ENCODE results near the gene EFCAB14.

The EFCAB14 gene

DNA sequence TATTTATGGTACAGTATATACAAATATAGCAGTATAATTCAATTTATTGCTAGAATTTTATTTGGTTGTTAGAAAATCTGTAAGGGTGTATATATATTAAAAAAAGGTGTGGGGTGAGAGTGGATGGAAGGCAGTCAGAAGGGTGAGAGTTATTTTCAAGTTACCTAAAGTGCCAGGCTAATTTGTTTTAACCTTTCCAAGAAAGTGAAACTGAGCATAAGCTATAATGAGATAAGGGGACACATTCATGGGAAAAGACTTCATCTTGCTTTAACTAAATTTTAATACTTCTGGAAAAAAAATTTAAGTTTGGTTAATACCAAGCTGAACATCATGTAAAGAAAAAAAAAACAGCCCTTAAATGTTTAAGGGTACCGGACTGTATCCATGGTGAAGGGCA, 42.4 kb downstream of the EFCAB14 start:
- TF ChIP-seq CTCF (IDR thresholded peaks at IDR 0.05; ENCODE audit: extremely low read depth, insufficient read depth, missing control alignments) = no peak
- DNase-seq (ENCODE audit: low spot score) = no peak
- in situ Hi-C loops (cut with MboI; ENCODE audit: low pct_unique_long_range_greater_than_20kb, low sequenced_read_pairs, unreplicated experiment) = no loop called here

GRCh38 chr1:46675549-46676314, 43.2 kb downstream of the EFCAB14 start:
- in situ Hi-C loops (cut with MboI; ENCODE audit: low pct_unique_long_range_greater_than_20kb, low sequenced_read_pairs, unreplicated experiment) = no loop called here
- DNase-seq (ENCODE audit: low spot score) = peak; percentile 38
- TF ChIP-seq CTCF (IDR thresholded peaks at IDR 0.05; ENCODE audit: extremely low read depth, insufficient read depth, missing control alignments) = no peak

DNA sequence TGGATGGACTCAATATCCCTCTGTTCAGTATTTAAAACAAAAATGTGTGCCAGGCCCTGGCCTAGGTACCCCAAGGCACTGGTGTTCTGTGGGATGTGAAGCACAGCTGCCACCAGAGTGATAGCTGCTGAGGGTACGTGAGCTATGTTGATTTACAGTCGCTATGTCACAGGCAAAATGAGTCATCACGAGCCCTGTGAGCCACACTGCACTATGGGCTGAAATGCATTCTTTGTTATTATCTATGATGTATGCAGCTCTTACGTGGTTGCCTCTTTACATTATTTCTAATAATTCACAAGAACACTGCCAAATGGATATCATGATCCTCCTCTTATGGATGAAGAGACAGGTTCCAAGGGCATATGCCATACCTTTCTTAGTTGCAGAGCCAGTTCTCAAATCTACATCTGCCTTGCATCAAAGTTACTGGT, 45.1 kb downstream of the EFCAB14 start:
- no peak for TF ChIP-seq CTCF (IDR thresholded peaks at IDR 0.05; ENCODE audit: extremely low read depth, insufficient read depth, missing control alignments)
- in situ Hi-C loops (cut with MboI; ENCODE audit: low pct_unique_long_range_greater_than_20kb, low sequenced_read_pairs, unreplicated experiment) = no loop called here
- no peak for DNase-seq (ENCODE audit: low spot score)

DNA sequence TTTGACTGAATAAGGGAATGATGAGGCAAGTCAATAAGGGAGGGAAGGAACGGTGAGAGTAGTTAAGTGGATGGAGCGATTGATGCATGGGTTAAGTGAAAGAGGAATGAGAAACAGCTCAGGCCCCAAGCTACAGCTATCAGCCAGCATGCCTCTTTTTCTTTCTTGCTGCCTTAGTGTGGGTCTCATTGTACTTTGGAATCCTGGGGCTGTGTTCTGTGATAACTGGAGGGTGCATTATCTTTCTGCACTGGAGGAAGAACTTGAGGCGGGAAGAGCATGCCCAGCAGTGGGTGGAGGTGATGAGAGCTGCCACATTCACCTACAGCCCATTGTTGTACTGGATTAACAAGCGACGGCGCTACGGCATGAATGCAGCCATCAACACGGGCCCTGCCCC, 46.2 kb downstream of the EFCAB14 start:
- in situ Hi-C loops (cut with MboI; ENCODE audit: low pct_unique_long_range_greater_than_20kb, low sequenced_read_pairs, unreplicated experiment) = no loop called here
- DNase-seq (ENCODE audit: low spot score) = no peak
- TF ChIP-seq CTCF (IDR thresholded peaks at IDR 0.05; ENCODE audit: extremely low read depth, insufficient read depth, missing control alignments) = no peak

GRCh38 chr1:46671554-46671953, 47.4 kb downstream of the EFCAB14 start, which contains the start of gene TEX38:
TSS of gene TEX38 (plus strand) at chr1:46671854. CDS start at chr1:46671935, 81 bp downstream.
- in situ Hi-C loops (cut with MboI; ENCODE audit: low pct_unique_long_range_greater_than_20kb, low sequenced_read_pairs, unreplicated experiment) = no loop called here
- no peak for TF ChIP-seq CTCF (IDR thresholded peaks at IDR 0.05; ENCODE audit: extremely low read depth, insufficient read depth, missing control alignments)
- no peak for DNase-seq (ENCODE audit: low spot score)

DNA sequence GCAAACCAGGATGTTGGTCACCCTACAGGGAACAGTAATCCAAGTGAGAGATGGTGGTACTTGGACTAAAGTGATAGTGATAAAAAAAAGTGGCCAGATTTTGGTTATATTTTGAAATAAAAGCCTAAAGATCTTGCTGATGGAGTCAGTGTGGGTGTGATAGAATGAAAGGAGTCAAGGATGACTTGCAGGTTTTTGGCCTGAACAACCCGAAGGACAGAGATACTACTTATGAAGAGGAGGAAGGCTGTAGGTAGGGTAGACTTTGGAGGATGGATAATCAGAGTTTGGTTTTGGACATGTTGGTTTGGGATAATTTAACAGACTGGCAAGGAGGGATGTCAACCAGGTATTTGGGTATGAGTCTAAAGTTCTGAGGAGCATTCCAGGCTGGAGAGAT, 48.8 kb downstream of the EFCAB14 start:
- DNase-seq (ENCODE audit: low spot score) = no peak
- in situ Hi-C loops (cut with MboI; ENCODE audit: low pct_unique_long_range_greater_than_20kb, low sequenced_read_pairs, unreplicated experiment) = no loop called here
- TF ChIP-seq CTCF (IDR thresholded peaks at IDR 0.05; ENCODE audit: extremely low read depth, insufficient read depth, missing control alignments) = no peak
